Measurements from ENCODE around the gene FUZ. TPM values are rescaled to one million over a fixed set of nuclear protein-coding genes. Genes with fewer than 3 reads are reported as not detected.

The FUZ gene
- polyA plus RNA-seq, 1 of the 3 experiments (the other 2 are of a cell fraction) = 29.9 TPM

- Histone ChIP-seq H3K4me2 (no peak overlapping the region), H3K36me3 (replicated peaks in 1 of 2; ENCODE audit: control insufficient read depth in 1 of 2, insufficient read depth in 2 of 2, low read length in 1 of 2) (peaks cover 10 to 11% of the 10 kb centered on the region in 2 experiments), H3F3A (replicated peaks; ENCODE audit: insufficient read depth) (peaks cover 19% of the 10 kb centered on the region), H3K9me2 (no peaks in the 10 kb centered on the region), H3K4me1 (ENCODE audit: control insufficient read depth in 1 of 2, insufficient read depth in 2 of 2, low read depth in 1 of 2, low read length in 1 of 2) (peaks cover 9% of the 10 kb centered on the region in 2 experiments; a peak in 1 of 4 replicates), H3K4me3 (ENCODE audit: low read depth in 2 of 2, low read length in 1 of 2) (no peak overlapping the region), H3K27me3 (ENCODE audit: insufficient read depth) (no peaks in the 10 kb centered on the region), H2AFZ (ENCODE audit: low read depth) (no peak overlapping the region), H3K79me2 (ENCODE audit: insufficient read depth) (peaks cover 6% of the 10 kb centered on the region; the same call in 1 of the 2 replicates), H3K9me3 (no peaks in the 10 kb centered on the region), H3K9ac (no peak overlapping the region), H3K27ac (ENCODE audit: low read depth in 2 of 2, low read length in 1 of 2) (no peak overlapping the region), H4K20me1 (ENCODE audit: insufficient read depth) (no peaks in the 10 kb centered on the region)
- DNase-seq = no peak
- 94% methylated on average over 14 of the region's 18 CpGs for WGBS (ENCODE audit: low lambda C conversion rate)
- ChIA-PET POLR2A (no interaction called here), CTCF (interaction anchor here (1.1 kb wide), 1 partner anchor 9 kb away, joined by 4 read pairs; no protein-coding TSS in a partner anchor)
- TF ChIP-seq, protein P1, sequence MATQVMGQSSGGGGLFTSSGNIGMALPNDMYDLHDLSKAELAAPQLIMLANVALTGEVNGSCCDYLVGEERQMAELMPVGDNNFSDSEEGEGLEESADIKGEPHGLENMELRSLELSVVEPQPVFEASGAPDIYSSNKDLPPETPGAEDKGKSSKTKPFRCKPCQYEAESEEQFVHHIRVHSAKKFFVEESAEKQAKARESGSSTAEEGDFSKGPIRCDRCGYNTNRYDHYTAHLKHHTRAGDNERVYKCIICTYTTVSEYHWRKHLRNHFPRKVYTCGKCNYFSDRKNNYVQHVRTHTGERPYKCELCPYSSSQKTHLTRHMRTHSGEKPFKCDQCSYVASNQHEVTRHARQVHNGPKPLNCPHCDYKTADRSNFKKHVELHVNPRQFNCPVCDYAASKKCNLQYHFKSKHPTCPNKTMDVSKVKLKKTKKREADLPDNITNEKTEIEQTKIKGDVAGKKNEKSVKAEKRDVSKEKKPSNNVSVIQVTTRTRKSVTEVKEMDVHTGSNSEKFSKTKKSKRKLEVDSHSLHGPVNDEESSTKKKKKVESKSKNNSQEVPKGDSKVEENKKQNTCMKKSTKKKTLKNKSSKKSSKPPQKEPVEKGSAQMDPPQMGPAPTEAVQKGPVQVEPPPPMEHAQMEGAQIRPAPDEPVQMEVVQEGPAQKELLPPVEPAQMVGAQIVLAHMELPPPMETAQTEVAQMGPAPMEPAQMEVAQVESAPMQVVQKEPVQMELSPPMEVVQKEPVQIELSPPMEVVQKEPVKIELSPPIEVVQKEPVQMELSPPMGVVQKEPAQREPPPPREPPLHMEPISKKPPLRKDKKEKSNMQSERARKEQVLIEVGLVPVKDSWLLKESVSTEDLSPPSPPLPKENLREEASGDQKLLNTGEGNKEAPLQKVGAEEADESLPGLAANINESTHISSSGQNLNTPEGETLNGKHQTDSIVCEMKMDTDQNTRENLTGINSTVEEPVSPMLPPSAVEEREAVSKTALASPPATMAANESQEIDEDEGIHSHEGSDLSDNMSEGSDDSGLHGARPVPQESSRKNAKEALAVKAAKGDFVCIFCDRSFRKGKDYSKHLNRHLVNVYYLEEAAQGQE (IDR thresholded peaks at IDR 0.05; ENCODE audit: low read depth, low read length) = no peak
- no peak for TF ChIP-seq PBX3 (IDR thresholded peaks at IDR 0.05)
Observed at GRCh38 chr19:49844138-49845095, 31.3 kb upstream of the FUZ start.

DNA sequence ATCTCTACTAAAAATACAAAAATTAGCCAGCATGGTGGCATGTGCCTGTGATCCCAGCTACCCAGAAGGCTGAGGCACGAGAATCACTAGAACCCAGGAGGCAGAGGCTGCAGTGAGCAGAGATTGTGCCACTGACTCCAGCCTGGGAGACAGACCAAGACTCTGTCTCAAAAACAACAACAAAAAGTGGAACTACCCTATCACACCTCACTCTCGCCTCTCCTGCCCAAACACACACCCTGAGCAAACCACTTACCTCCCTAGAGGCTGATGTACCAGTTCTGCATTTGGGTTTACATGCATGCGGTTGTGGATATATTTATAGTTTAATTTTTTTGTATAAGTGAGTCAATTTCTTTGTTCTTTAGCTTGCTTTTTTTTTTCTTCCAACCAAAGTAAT lies 30.2 kb upstream of the FUZ start:
- no peaks in the 10 kb centered on the region for H4K20me1 ChIP-seq (ENCODE audit: insufficient read depth)
- peaks cover 4 to 11% of the 10 kb centered on the region in 2 experiments; a peak in 1 of 4 replicates for H3K4me1 ChIP-seq (ENCODE audit: control insufficient read depth in 1 of 2, insufficient read depth in 2 of 2, low read depth in 1 of 2, low read length in 1 of 2)
- CTCF ChIA-PET = interaction anchor here (1.1 to 1.3 kb wide), 2 partner anchors 10 to 25 kb away, joined by 3 to 4 read pairs; partner anchors contain the start of gene MED25
- TF ChIP-seq POLR2AphosphoS5 (IDR thresholded peaks at IDR 0.05; ENCODE audit: low read depth, low read length) (no peak), GABPA (IDR thresholded peaks at IDR 0.05; ENCODE audit: low read depth) (no peak), MAX (IDR thresholded peaks at IDR 0.05; ENCODE audit: low read depth) (no peak), NFIC (IDR thresholded peaks at IDR 0.05; ENCODE audit: borderline replicate concordance) (no peak), SIN3A (IDR thresholded peaks at IDR 0.05; ENCODE audit: borderline replicate concordance, low read depth, low read length) (no peak), TEAD4 (IDR thresholded peaks at IDR 0.05; ENCODE audit: borderline replicate concordance, insufficient read depth) (no peak), NRF1 (IDR thresholded peaks at IDR 0.05; ENCODE audit: low read depth, low read length) (no peak), FOXM1 (IDR thresholded peaks at IDR 0.05; ENCODE audit: low read depth) (no peak), ZBTB33 (IDR thresholded peaks at IDR 0.05; ENCODE audit: borderline replicate concordance, low read depth) (no peak), CHD2 (IDR thresholded peaks at IDR 0.05; ENCODE audit: low read length, partially characterized antibody) (no peak), IRF3 (IDR thresholded peaks at IDR 0.05; ENCODE audit: low read depth, low read length) (no peak), CTCF (IDR thresholded peaks at IDR 0.05) (no peak)

More for the DNA sequence above, 30.2 kb upstream of the FUZ start:
- Histone ChIP-seq H3K4me2 (no peak overlapping the region), H3K9ac (no peak overlapping the region), H3K36me3 (replicated peaks in 1 of 2; ENCODE audit: control insufficient read depth in 1 of 2, insufficient read depth in 2 of 2, low read length in 1 of 2) (peaks cover 16 to 22% of the 10 kb centered on the region in 2 experiments), H3K27me3 (ENCODE audit: insufficient read depth) (no peaks in the 10 kb centered on the region), H3K4me3 (ENCODE audit: low read depth in 2 of 2, low read length in 1 of 2) (no peak overlapping the region), H3K9me3 (no peaks in the 10 kb centered on the region), H3K9me2 (no peaks in the 10 kb centered on the region), H3F3A (replicated peaks; ENCODE audit: insufficient read depth) (peaks cover 9% of the 10 kb centered on the region), H3K79me2 (ENCODE audit: insufficient read depth) (no peaks in the 10 kb centered on the region), H2AFZ (ENCODE audit: low read depth) (no peak overlapping the region), H3K27ac (ENCODE audit: low read depth in 2 of 2, low read length in 1 of 2) (no peak overlapping the region)
- whole genome bisulfite sequencing (ENCODE audit: low lambda C conversion rate) = 84% methylated on average over 3 of the region's 3 CpGs
- POLR2A ChIA-PET = interaction anchor here (0.6 kb wide), 1 partner anchor 9 kb away, joined by 3 read pairs; no protein-coding TSS in a partner anchor
- no peak for DNase-seq

Measured in SK-N-SH (cell line).